Stimulated activated CD8-positive, alpha-beta memory T cell treated with anti-CD3 and anti-CD28 coated beads, Interleukin-2, amount 100 ng/mL, for 1 hour (primary cell): Measurements from ENCODE around the gene MRPS14.

Experiments used
- DNase-seq, 2 donors: peaks; one replicate each; pipeline ENCODE4 v3.0.0-alpha.2; 2020; ENCODE audit warnings: low read depth in 2 of 2

MRPS14 gene

DNA sequence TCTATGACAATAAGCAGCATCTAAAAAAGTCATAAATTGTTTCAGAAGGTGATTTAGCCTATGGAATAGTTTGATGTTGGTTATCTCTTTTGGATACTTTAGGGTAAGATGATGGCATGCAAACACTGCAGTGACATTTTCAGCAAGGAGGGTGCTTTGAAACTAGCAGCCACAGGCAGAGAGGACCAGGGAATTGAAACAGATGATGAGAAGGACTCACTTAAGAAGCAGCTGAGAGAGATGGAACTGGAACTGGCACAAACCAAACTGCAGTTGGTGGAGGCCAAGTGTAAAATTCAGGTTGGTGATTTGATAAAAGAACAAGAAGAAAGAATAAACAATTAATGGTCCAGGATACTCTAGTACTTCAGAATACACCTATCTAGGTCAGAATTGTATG lies 34.7 kb downstream of the MRPS14 start:
- no peak for DNase-seq

- DNase-seq = no peak
Measured at GRCh38 chr1:174984952-174985351, 38.3 kb downstream of the MRPS14 start.

GRCh38 chr1:174982971-174983689 lies 40.1 kb downstream of the MRPS14 start:
- no peak for DNase-seq

DNA sequence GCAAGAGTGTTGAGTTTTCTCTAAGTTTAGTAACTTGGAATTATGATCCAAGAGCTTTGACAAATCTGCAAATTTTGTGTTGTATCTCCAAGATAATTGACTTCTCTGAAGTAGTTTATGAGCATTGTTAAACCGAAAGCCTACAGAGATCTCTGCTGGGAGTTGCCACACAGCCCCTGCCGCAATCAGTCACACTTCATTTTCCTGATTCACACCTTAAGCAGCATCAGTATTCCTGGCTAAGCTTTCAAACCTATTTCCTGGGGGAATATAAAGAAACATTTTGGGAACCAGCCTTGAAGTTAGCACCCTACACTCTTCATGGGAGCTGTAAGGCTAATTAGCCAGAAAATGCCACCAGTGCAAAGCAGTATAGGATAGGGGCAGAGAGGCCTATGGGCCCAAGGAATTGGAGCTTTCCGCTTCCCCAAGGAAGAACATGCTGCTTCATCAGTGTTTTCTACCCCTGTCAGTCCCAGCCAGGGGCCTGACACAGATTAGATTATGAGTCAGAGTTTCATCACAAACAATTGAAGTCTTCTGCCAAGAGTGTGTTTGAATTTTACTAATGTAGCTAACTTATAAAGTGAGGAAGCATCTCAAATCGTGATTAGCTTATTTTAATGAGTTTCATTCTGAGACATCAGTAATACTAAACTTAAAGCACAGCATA lies 46.7 kb downstream of the MRPS14 start:
- no peak for DNase-seq

- no peak for DNase-seq
Measured at GRCh38 chr1:174975764-174976163, 47.5 kb downstream of the MRPS14 start.

GRCh38 chr1:174974711-174975119 lies 48.5 kb downstream of the MRPS14 start:
- no peak for DNase-seq

- DNase-seq = no peak
Measured at GRCh38 chr1:174971902-174972301, 51.3 kb downstream of the MRPS14 start.

GRCh38 chr1:174971466-174971865 lies 51.8 kb downstream of the MRPS14 start:
- DNase-seq = no peak

- DNase-seq = no peak
Measured at GRCh38 chr1:174969977-174970376, 53.2 kb downstream of the MRPS14 start.

- no peak for DNase-seq
Measured at GRCh38 chr1:174968750-174969244, 54.4 kb downstream of the MRPS14 start.

DNA sequence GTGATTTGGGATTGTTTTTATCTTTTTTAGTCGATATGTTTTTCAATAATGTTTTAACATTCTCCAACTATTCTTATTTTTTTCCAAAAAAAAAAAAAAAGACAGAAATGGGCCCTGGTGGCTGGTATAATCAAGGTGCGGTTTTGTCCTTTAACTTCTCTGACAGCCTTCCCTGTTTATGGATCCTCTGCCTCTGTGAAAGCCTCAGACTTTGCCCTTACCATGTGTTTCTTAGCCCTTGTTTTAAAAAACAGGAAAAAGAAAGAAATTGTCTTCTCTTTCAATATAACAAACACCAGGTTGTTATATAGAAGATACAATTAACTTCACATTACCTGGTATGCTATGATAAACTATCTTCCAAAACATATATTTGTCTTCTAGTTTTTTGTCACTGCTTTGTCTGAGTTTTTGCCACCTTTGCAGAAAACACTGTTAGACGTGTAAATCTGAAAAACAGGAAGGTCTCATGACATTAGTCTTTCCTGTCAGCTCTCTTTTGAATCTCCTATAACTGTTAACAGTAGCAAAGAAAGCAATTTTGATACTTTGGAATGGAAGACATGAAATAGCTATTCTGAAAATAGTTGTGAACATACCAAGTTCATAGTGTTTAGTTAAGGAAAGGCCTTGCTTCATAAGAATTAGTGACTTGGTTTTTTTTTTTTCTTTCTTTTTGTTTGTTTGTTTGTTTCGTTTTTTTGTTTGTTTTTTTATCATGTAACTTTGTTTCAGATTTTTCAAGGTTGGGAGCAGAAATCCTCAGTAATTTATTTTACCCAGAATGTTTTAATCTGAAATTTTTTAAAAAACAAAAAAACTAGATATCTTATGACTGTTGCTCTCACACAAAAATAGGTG lies 55.1 kb downstream of the MRPS14 start:
- DNase-seq = no peak

- no peak for DNase-seq
Measured at GRCh38 chr1:174966008-174966572, 57.1 kb downstream of the MRPS14 start.

DNA sequence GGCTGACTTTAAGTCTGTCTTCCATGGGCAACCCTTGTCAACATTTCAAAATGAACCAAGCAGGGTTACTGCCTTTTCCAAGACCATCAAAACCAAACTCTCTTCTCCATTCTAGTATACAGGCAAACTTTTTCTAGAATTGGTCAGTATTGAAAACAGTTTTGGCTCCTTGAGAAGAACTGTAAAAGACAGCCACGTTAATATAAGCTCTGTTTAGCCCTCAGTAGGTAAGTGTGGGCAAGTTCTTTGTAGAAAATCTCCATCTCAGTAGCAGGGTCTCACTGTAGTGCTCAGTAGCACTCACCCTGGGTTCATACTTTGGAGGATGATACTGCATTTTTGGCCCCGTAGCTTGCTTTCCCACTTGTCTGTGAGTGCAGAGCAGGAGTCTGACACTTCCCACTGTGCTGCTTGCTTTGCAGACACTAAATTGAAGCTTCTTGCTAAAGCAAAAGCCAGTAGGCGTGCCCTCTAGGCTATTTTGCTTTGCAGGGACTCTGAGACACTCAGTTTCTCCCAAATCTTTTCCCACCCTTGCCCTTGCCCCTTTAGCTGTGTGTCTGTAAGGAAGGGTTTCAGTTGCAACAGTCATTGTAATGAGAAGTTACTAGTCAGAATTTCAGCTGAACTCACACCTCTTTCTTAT lies 57.7 kb downstream of the MRPS14 start:
- no peak for DNase-seq

- DNase-seq = no peak
Measured at GRCh38 chr1:174964972-174965361, 58.3 kb downstream of the MRPS14 start.

DNA sequence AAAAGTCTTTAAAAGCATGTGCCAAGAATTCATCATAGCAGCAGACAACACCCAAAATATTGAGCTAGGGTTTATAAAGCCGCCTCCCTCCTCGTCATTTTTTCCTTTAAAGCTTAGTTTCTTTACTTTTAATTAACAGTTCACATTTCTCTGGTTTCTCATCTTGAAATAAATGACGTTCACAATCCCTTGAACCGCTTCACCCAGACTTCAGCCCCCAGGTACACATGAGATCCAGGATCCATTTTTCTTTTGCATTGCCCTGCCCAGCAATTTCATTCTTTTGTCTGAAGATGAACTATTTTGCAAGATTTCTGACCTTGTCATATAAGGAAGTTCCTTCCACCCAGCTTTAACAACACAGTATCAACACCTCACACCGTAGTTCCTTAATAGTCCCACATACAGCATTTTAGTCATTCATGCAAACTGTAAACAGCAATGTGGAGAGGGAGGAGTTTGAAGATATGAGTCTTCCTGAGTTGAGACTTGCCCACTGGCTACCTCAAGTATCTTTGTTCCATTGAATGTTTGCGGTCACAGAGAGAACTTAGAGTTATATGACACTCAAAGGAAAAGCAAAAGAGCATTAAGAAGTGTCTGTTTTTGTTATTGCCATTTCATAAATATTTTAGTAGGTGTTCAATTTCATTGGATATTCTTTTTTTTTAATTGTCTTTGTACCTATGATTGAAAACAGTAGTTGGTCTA lies 58.8 kb downstream of the MRPS14 start:
- DNase-seq = no peak

- DNase-seq = no peak
Measured at GRCh38 chr1:174963529-174964125, 59.6 kb downstream of the MRPS14 start.
